LNCaP clone FGC (cell line): Measurements from ENCODE around the gene CDC42.

ENCODE experiments used
- DNase-seq: peaks from one replicate; pipeline ENCODE4 v3.0.0-alpha.2; 2011; ENCODE audit warnings: low read depth
- H3K4me3 ChIP-seq: 2 replicates; pipeline ENCODE4 v1.5.1; 2011; ENCODE audit warnings: mild to moderate bottlenecking, low read depth, low read length, control low read depth
- TF ChIP-seq, protein P1 (sequence below): IDR thresholded peaks from 2 replicates; pipeline ENCODE4 v1.5.1; 2012; ENCODE audit warnings: mild to moderate bottlenecking; ENCODE audit not compliant: control insufficient read depth, insufficient read depth; ENCODE audit errors: extremely low read depth

The CDC42 gene

DNA sequence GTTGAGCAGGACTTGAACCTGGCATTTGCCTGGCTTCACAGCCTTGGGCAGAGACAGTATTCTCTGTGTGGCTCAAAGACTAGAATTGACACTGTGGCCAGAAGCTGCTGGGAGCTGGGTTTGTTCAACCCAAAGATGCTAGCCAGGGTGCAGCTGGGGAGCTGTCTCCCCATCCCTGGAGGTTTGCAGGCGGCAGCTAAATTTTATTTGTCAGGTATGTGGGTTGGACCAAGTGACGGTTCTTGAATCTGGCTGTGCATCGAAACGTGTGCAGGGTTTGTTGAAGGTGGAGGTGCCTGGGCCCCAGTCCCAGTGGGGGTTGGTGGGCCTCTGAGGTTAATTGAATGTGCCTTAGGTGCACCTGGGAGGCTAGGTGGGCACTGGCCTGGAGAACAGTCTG is 78.6 kb downstream of the CDC42 start:
- no peak for DNase-seq
- no peak overlapping the region for H3K4me3 ChIP-seq
- TF ChIP-seq, protein P1, sequence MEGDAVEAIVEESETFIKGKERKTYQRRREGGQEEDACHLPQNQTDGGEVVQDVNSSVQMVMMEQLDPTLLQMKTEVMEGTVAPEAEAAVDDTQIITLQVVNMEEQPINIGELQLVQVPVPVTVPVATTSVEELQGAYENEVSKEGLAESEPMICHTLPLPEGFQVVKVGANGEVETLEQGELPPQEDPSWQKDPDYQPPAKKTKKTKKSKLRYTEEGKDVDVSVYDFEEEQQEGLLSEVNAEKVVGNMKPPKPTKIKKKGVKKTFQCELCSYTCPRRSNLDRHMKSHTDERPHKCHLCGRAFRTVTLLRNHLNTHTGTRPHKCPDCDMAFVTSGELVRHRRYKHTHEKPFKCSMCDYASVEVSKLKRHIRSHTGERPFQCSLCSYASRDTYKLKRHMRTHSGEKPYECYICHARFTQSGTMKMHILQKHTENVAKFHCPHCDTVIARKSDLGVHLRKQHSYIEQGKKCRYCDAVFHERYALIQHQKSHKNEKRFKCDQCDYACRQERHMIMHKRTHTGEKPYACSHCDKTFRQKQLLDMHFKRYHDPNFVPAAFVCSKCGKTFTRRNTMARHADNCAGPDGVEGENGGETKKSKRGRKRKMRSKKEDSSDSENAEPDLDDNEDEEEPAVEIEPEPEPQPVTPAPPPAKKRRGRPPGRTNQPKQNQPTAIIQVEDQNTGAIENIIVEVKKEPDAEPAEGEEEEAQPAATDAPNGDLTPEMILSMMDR, result no peak

DNA sequence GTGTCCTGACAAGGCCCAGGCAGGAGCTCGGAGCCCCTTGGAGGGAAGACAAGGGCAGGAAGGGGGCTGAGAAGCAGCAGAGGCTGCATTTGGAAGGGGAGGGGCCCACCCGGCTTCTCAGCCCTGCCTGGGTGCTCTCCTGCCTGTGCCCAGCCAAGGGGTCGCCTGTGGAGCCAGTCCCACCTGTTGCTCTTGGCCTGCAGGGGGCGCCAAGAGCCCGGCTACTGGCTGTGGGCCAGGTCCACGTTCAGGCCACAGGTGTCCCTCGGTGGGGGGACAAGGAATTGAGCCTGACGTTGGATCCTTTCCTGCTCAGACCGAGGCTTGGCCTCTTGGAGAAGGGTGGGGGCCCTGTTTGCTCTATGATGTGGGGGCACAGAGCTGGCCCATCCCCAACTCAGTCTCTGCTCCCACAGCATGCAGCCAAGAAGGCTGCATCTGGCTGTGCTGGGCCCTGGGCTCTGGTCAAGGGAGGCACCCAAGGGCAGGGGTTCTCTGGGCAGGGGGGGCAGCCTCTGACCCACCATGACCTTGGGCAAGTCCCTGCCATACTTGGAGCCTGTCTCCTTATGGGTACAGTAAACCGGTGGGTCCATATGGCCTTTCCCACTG is 79.5 kb downstream of the CDC42 start:
- no peak for DNase-seq
- no peak overlapping the region for H3K4me3 ChIP-seq
- TF ChIP-seq, protein P1, result peak; percentile 60

DNA sequence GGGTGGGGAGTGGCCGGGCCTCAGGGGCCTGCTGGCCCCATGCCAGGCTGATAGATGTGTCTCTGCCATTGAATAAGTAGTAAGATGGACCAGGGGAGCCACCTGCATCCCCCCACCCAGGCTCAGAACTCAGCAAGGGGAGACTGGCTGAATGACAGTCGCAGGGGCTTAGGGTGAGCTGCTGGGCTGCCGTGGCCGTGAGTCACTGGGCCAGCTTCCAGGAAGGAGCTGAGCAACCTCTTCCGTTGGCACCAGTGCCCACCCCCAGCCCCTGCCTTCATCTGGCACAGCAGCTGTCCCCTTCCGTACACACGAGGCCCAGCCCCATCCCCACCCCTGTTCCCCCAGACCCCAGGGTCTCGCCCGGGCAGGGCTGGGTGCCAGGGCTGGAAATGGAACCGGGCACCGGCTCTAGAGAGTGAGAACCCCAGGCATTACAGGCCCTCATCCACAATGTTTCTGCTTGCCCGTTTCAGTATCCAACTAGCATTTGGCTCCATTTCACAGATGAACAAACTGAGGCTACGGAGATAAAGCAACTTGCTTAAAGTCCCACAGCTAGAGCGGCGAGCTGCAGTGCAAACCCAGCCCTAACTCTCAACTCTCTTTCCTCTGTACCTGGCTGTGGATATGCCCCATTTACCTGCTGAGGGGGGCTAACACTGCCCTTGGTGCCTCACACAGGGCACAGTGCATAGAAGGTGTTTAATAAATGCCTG is 80.2 kb downstream of the CDC42 start:
- TF ChIP-seq, protein P1, result no peak
- DNase-seq, result no peak
- H3K4me3 ChIP-seq, result no peak overlapping the region

DNA sequence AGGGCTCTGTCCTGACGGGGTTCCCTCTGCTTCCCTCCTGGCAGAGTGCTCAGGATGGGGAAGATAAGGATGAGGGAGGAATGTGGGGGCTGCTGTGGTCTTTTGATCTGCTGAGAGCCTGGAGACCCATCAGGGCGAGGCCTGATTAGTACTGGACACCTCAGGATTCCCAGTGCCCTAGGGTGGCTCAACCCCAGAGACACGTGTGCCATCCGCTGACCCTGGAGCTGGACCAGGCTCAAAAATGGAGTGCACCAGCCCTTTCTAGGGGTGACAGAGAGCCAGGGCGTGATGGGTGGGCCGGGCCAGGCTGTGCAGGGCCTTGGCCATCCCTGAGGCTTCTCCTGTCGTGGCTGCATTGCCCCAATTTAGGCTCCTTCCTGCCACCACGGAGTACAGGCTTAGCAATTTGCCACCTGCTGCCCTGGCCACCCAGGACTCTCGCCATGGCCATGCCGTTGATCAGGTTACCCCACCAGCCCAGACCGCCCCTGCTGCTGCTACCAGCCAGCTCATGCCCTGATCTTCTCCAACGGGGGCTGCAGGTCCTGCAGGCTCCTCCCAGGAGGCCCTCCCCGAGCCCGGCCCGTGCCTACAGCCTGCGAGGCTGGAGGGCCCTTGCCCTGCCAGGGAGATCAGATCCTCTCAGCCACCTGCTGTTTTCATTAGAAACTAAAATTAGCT is 80.9 kb downstream of the CDC42 start:
- DNase-seq, result no peak
- TF ChIP-seq, protein P1, result no peak
- no peak overlapping the region for H3K4me3 ChIP-seq

- no peak overlapping the region for H3K4me3 ChIP-seq
- no peak for DNase-seq
- TF ChIP-seq, protein P1, result no peak
Observed at GRCh38 chr1:22133931-22134324, 81.4 kb downstream of the CDC42 start.

DNA sequence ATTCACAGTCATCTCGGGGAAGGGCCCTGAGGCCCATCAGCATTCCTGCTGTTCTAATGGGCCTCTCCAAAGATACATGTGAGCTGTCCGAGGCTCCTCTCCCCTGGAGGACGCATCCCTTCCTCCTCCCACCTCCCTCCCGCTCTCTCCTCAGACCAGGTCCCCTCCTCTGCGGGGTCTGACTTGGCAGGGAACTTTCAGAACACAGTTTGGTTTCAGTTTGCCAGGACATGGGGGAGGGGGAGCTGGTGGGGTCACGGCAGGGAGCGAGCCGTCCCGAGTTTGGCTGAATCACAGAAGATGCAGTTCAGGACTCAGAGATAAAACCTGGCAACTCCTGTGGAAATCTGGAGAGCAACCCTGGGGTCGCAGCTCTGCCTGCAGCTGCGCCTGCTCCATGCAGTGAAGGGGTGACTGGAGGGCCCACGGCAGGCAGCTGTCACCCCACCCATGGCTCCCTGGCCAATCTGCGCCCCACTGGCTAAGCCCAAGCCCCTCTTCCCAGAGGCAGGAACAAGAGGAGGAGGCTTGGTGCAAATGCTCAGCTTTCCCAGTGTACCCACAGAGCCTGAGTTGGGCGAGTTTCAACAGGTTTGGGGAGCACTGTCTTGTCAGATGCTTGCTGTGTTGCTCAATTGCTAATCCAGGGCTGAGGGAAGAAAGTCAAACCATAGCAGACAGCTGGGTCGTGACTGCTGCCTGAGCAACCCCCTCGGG is 84.7 kb downstream of the CDC42 start:
- DNase-seq, result no peak
- TF ChIP-seq, protein P1, result no peak

More for the DNA sequence above, 84.7 kb downstream of the CDC42 start:
- no peak overlapping the region for H3K4me3 ChIP-seq
